Activated naive CD4-positive, alpha-beta T cell treated with anti-CD3 and anti-CD28 coated beads, Interleukin-2, amount 10 ng/mL, durations not matched to agents 7 days and 5 days (primary cell): ENCODE results near the gene GORASP1.

Experiments used
- CTCF ChIA-PET: fragments of 350-600 bp; sonication (Branson Sonifier 250); formaldehyde crosslinking; loops from one replicate; lab custom pipeline; 2021; ENCODE audit warnings: antibody characterized with exemption; lab: Charles Lee
- DNase-seq: peaks from one replicate; pipeline ENCODE4 v3.0.0-alpha.2; 2020
- H3K27ac Mint-ChIP-seq: one replicate; pipeline ENCODE4 v1.8.0; 2021; ENCODE audit warnings: mild to moderate bottlenecking, moderate library complexity, mixed read lengths
- H3K27me3 Mint-ChIP-seq: one replicate; pipeline ENCODE4 v1.8.0; 2021; ENCODE audit warnings: mild to moderate bottlenecking, mixed read lengths
- H3K36me3 Mint-ChIP-seq: one replicate; pipeline ENCODE4 v1.8.0; 2021; ENCODE audit warnings: mixed read lengths
- H3K4me1 Mint-ChIP-seq: one replicate; pipeline ENCODE4 v1.8.0; 2021; ENCODE audit warnings: mixed read lengths
- H3K4me3 Mint-ChIP-seq: one replicate; pipeline ENCODE4 v1.8.0; 2021; ENCODE audit warnings: mild to moderate bottlenecking, moderate library complexity, mixed read lengths
- H3K9me3 Mint-ChIP-seq: one replicate; pipeline ENCODE4 v1.8.0; 2021; ENCODE audit warnings: mixed read lengths

GORASP1 gene

GRCh38 chr3:39146083-39146501 is 38.7 kb upstream of the GORASP1 start:
- Mint-ChIP-seq H3K27ac (peak overlapping the region; percentile 79), H3K36me3 (peaks cover 71% of the 10 kb centered on the region), H3K4me3 (peak overlapping the region; percentile 82), H3K27me3 (no peaks in the 10 kb centered on the region), H3K9me3 (no peaks in the 10 kb centered on the region), H3K4me1 (peaks cover 74% of the 10 kb centered on the region)
- DNase-seq, result no peak
- CTCF ChIA-PET, result interaction anchor here (1.3 to 1.9 kb wide), 4 partner anchors 19 to 146 kb away, joined by 4 to 10 read pairs (median 5); partner anchors contain the start of genes GORASP1 and TTC21A

GRCh38 chr3:39144748-39145380 is 37.4 kb upstream of the GORASP1 start:
- H3K27me3 Mint-ChIP-seq, result no peaks in the 10 kb centered on the region
- H3K27ac Mint-ChIP-seq, result no peak overlapping the region
- no peaks in the 10 kb centered on the region for H3K9me3 Mint-ChIP-seq
- DNase-seq, result no peak
- H3K4me3 Mint-ChIP-seq, result no peak overlapping the region
- peaks cover 64% of the 10 kb centered on the region for H3K4me1 Mint-ChIP-seq
- CTCF ChIA-PET, result interaction anchor here (1.3 kb wide), 2 partner anchors 144 to 147 kb away, joined by 4 read pairs; no protein-coding TSS in a partner anchor
- peaks cover 69% of the 10 kb centered on the region for H3K36me3 Mint-ChIP-seq

- CTCF ChIA-PET, result interaction anchor here (1.6 kb wide), 2 partner anchors 51 to 148 kb away, joined by 3 to 4 read pairs; no protein-coding TSS in a partner anchor
- Mint-ChIP-seq H3K36me3 (peaks cover 69% of the 10 kb centered on the region), H3K27ac (no peak overlapping the region)
Measured at GRCh38 chr3:39144095-39144747, 36.8 kb upstream of the GORASP1 start.

GRCh38 chr3:39143051-39143885 is 35.8 kb upstream of the GORASP1 start:
- H3K4me1 Mint-ChIP-seq, result peaks cover 48% of the 10 kb centered on the region
- no peak for DNase-seq
- no peaks in the 10 kb centered on the region for H3K9me3 Mint-ChIP-seq
- H3K27ac Mint-ChIP-seq, result no peak overlapping the region
- H3K4me3 Mint-ChIP-seq, result no peak overlapping the region
- CTCF ChIA-PET, result interaction anchor here (1.6 kb wide), 2 partner anchors 50 to 149 kb away, joined by 3 to 4 read pairs; no protein-coding TSS in a partner anchor
- no peaks in the 10 kb centered on the region for H3K27me3 Mint-ChIP-seq
- peaks cover 64% of the 10 kb centered on the region for H3K36me3 Mint-ChIP-seq

More at GRCh38 chr3:39144095-39144747, 36.8 kb upstream of the GORASP1 start:
- no peak overlapping the region for H3K4me3 Mint-ChIP-seq
- H3K27me3 Mint-ChIP-seq, result no peaks in the 10 kb centered on the region
- no peak for DNase-seq
- no peaks in the 10 kb centered on the region for H3K9me3 Mint-ChIP-seq
- H3K4me1 Mint-ChIP-seq, result peaks cover 58% of the 10 kb centered on the region

GRCh38 chr3:39142067-39142466 is 34.6 kb upstream of the GORASP1 start:
- DNase-seq, result no peak
- Mint-ChIP-seq H3K36me3 (peaks cover 55% of the 10 kb centered on the region), H3K9me3 (no peaks in the 10 kb centered on the region), H3K27me3 (no peaks in the 10 kb centered on the region), H3K4me3 (no peak overlapping the region), H3K27ac (no peak overlapping the region), H3K4me1 (peaks cover 36% of the 10 kb centered on the region)
- CTCF ChIA-PET, result no interaction called here

GRCh38 chr3:39141171-39141995 is 34.0 kb upstream of the GORASP1 start:
- no peaks in the 10 kb centered on the region for H3K27me3 Mint-ChIP-seq
- CTCF ChIA-PET, result no interaction called here
- peaks cover 48% of the 10 kb centered on the region for H3K36me3 Mint-ChIP-seq
- no peaks in the 10 kb centered on the region for H3K9me3 Mint-ChIP-seq
- DNase-seq, result no peak
- H3K4me1 Mint-ChIP-seq, result peaks cover 29% of the 10 kb centered on the region
- H3K27ac Mint-ChIP-seq, result peak overlapping the region; percentile 68
- H3K4me3 Mint-ChIP-seq, result no peak overlapping the region

- H3K4me3 Mint-ChIP-seq, result no peak overlapping the region
- H3K4me1 Mint-ChIP-seq, result peaks cover 21% of the 10 kb centered on the region
- CTCF ChIA-PET, result no interaction called here
- H3K36me3 Mint-ChIP-seq, result peaks cover 40% of the 10 kb centered on the region
- DNase-seq, result no peak
- H3K27ac Mint-ChIP-seq, result peak overlapping the region; percentile 11
- no peaks in the 10 kb centered on the region for H3K9me3 Mint-ChIP-seq
- no peaks in the 10 kb centered on the region for H3K27me3 Mint-ChIP-seq
Measured at GRCh38 chr3:39140341-39140971, 33.0 kb upstream of the GORASP1 start.

GRCh38 chr3:39139442-39139841 is 32.0 kb upstream of the GORASP1 start:
- H3K27me3 Mint-ChIP-seq, result no peaks in the 10 kb centered on the region
- peaks cover 17% of the 10 kb centered on the region for H3K4me1 Mint-ChIP-seq
- H3K4me3 Mint-ChIP-seq, result no peak overlapping the region
- peak overlapping the region; percentile 21 for H3K27ac Mint-ChIP-seq
- no peaks in the 10 kb centered on the region for H3K9me3 Mint-ChIP-seq
- H3K36me3 Mint-ChIP-seq, result peaks cover 33% of the 10 kb centered on the region
- CTCF ChIA-PET, result interaction anchor here (0.7 to 1.0 kb wide), 2 partner anchors 12 to 13 kb away, joined by 3 to 4 read pairs; no protein-coding TSS in a partner anchor
- DNase-seq, result no peak

GRCh38 chr3:39138804-39139415 is 31.5 kb upstream of the GORASP1 start:
- no peak overlapping the region for H3K27ac Mint-ChIP-seq
- H3K4me1 Mint-ChIP-seq, result peaks cover 17% of the 10 kb centered on the region
- no peaks in the 10 kb centered on the region for H3K27me3 Mint-ChIP-seq
- H3K36me3 Mint-ChIP-seq, result peaks cover 28% of the 10 kb centered on the region
- H3K4me3 Mint-ChIP-seq, result no peak overlapping the region
- no peak for DNase-seq
- CTCF ChIA-PET, result interaction anchor here (0.7 to 1.0 kb wide), 2 partner anchors 12 to 13 kb away, joined by 3 to 4 read pairs; no protein-coding TSS in a partner anchor
- no peaks in the 10 kb centered on the region for H3K9me3 Mint-ChIP-seq

GRCh38 chr3:39137991-39138803 is 30.8 kb upstream of the GORASP1 start:
- Mint-ChIP-seq H3K27ac (no peak overlapping the region), H3K4me3 (no peak overlapping the region), H3K36me3 (peaks cover 21% of the 10 kb centered on the region), H3K27me3 (peaks cover 2% of the 10 kb centered on the region), H3K4me1 (peaks cover 14% of the 10 kb centered on the region), H3K9me3 (no peaks in the 10 kb centered on the region)
- CTCF ChIA-PET, result interaction anchor here (0.6 to 1.2 kb wide), 3 partner anchors 12 to 52 kb away, joined by 3 read pairs; no protein-coding TSS in a partner anchor
- DNase-seq, result no peak

GRCh38 chr3:39137435-39137936 is 30.1 kb upstream of the GORASP1 start:
- Mint-ChIP-seq H3K27ac (no peak overlapping the region), H3K4me3 (no peak overlapping the region), H3K27me3 (peaks cover 7% of the 10 kb centered on the region), H3K36me3 (peaks cover 14% of the 10 kb centered on the region), H3K4me1 (peaks cover 9% of the 10 kb centered on the region), H3K9me3 (no peaks in the 10 kb centered on the region)
- CTCF ChIA-PET, result interaction anchor here (0.6 to 1.7 kb wide), 3 partner anchors 10 to 52 kb away, joined by 3 to 7 read pairs (median 3); no protein-coding TSS in a partner anchor
- no peak for DNase-seq
